IPS-15b (cell line): ENCODE results near the gene GFM2.
"Not testable (repeated sequence)": the region's sequence is repeated elsewhere in the genome, so short reads cannot be mapped to it uniquely, and the experiment has no call there.

Experiments
- H3K27me3 ChIP-seq: one replicate; pipeline ENCODE4 v1.6.1; 2013; ENCODE audit warnings: low read length; ENCODE audit not compliant: control insufficient read depth, insufficient read depth
- H3K36me3 ChIP-seq: one replicate; pipeline ENCODE4 v1.6.1; 2013; ENCODE audit warnings: low read length; ENCODE audit not compliant: control insufficient read depth, insufficient read depth
- H3K4me1 ChIP-seq: one replicate; pipeline ENCODE4 v1.6.1; 2013; ENCODE audit warnings: mild to moderate bottlenecking, low read length; ENCODE audit not compliant: control insufficient read depth, insufficient read depth
- H3K4me3 ChIP-seq: one replicate; pipeline ENCODE4 v1.5.1; 2013; ENCODE audit warnings: low read depth, low read length
- H3K9ac ChIP-seq: one replicate; pipeline ENCODE4 v1.6.1; 2013; ENCODE audit warnings: low read depth, mild to moderate bottlenecking, low read length
- H3K9me3 ChIP-seq: one replicate; pipeline ENCODE4 v1.6.1; 2013; ENCODE audit warnings: mild to moderate bottlenecking, low read length; ENCODE audit not compliant: control insufficient read depth, insufficient read depth

GFM2 gene, protein sequence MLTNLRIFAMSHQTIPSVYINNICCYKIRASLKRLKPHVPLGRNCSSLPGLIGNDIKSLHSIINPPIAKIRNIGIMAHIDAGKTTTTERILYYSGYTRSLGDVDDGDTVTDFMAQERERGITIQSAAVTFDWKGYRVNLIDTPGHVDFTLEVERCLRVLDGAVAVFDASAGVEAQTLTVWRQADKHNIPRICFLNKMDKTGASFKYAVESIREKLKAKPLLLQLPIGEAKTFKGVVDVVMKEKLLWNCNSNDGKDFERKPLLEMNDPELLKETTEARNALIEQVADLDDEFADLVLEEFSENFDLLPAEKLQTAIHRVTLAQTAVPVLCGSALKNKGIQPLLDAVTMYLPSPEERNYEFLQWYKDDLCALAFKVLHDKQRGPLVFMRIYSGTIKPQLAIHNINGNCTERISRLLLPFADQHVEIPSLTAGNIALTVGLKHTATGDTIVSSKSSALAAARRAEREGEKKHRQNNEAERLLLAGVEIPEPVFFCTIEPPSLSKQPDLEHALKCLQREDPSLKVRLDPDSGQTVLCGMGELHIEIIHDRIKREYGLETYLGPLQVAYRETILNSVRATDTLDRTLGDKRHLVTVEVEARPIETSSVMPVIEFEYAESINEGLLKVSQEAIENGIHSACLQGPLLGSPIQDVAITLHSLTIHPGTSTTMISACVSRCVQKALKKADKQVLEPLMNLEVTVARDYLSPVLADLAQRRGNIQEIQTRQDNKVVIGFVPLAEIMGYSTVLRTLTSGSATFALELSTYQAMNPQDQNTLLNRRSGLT

DNA sequence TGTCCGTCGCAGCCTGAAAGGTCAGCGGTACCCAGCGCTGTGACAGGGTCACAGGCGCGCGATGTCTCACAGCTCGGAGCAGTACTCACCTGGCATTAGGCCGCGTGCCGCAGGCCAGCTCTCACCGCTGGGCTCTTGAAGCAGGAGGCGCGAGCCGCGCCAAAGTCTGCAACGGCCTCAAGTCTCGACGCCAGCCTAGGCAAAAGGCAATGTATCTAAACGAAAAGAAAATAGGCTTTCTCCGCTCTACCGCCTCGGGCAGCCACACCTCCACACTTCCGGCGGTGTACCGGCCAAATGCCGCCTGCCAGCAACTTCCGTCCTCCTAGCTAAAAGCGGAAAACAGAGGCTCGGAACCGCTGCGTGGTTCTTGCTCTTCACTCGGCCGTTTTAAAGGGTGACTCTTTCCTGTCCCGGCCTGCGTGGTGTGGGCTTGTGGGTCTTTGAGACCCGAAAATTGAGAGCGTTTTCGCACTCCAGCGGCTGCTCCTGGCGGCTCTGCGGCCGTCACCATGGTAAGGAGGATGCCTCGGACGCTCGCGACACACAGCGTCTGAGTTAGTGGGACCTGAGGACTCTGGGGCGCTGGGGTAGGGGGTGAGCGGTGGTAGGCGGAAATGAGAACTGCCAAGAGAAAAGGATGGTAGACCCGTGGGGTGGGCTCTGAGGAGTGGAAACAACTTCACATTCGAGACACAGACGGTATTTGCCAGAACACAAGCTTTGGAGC, at the start of gene GFM2, which contains the start of gene NSA2:
Gene GFM2 (minus strand): TSS at position 269 of the 730 bp plus-strand sequence. CDS start 3,375 bp downstream, outside the sequence.
Gene NSA2 (plus strand): TSS at position 401 of the 730 bp plus-strand sequence. CDS start 112 bp downstream, at position 513.
- Histone ChIP-seq H3K4me3 (peak within 1 kb of the TSS; percentile 99), H3K9me3 (no peaks in the 10 kb centered on the region), H3K27me3 (no peaks in the 10 kb centered on the region), H3K9ac (peak within 1 kb of the TSS; percentile 82), H3K36me3 (no peaks in the 10 kb centered on the region), H3K4me1 (no peaks in the 10 kb centered on the region)

DNA sequence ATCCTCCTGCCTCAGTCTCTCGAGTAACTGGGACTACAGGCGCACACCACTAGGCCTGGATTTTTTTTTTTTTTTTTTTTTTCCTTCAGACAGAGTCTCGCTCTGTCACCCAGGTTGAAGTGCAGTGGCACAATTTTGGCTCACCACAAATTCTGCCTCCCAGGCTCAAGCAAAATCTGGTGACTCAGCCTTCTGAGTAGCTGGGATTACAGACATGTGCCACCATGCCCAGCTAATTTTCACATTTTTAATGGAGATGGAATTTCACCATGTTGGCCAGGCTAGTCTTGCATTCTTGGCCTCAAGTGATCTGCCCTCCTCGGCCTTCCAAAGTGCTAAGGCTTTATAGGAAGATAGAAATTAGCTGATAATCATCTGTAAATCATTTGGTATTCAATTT, 44.0 kb upstream of the GFM2 start:
- no peaks in the 10 kb centered on the region for H3K36me3 ChIP-seq
- no peak overlapping the region for H3K9ac ChIP-seq
- H3K4me1 ChIP-seq = peaks cover 6% of the 10 kb centered on the region
- no peaks in the 10 kb centered on the region for H3K9me3 ChIP-seq
- H3K27me3 ChIP-seq = no peaks in the 10 kb centered on the region
- no peak overlapping the region for H3K4me3 ChIP-seq

DNA sequence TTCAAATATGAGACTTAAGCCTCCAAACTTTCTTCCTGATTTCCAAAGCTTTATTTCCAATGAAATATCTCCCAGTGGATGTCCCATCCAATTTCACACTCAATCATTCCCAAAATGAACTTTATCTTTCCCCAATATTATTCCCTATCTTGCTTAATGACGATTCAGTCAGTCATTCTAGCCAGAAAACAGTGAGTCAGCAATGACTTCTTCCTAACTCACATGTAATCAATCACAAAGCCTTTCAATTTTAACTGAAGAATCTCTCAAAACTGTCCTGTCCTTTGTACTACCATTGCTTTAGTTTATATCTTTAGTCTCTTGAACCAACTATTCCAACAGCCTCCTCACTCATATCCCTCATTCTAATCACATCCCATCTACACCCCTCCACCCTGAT, 35.0 kb upstream of the GFM2 start:
- Histone ChIP-seq H3K4me1 (no peaks in the 10 kb centered on the region), H3K9ac (no peak overlapping the region), H3K4me3 (no peak overlapping the region), H3K9me3 (no peaks in the 10 kb centered on the region), H3K27me3 (no peaks in the 10 kb centered on the region), H3K36me3 (peaks cover 18% of the 10 kb centered on the region)

DNA sequence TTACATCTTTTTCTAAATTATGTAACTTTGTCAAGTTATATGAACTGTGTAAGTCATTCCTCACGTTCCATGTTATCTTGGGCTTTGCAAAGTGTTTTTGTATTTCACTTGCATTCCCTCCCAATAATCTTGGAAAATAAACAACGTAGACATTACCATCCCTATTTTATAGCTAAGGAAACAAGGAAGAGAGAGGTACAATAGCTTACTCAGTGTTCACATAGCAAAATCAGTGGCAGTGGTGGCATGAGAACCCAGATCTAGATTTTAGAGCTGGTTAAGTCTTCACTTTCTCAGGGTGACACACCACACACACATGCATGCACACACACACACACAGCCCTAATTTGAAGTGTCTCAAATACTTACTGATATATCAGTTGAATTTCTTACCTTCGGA, 34.3 kb upstream of the GFM2 start:
- H3K4me1 ChIP-seq = no peaks in the 10 kb centered on the region
- no peaks in the 10 kb centered on the region for H3K9me3 ChIP-seq
- H3K4me3 ChIP-seq = no peak overlapping the region
- H3K9ac ChIP-seq = no peak overlapping the region
- H3K36me3 ChIP-seq = peaks cover 22% of the 10 kb centered on the region
- H3K27me3 ChIP-seq = no peaks in the 10 kb centered on the region

DNA sequence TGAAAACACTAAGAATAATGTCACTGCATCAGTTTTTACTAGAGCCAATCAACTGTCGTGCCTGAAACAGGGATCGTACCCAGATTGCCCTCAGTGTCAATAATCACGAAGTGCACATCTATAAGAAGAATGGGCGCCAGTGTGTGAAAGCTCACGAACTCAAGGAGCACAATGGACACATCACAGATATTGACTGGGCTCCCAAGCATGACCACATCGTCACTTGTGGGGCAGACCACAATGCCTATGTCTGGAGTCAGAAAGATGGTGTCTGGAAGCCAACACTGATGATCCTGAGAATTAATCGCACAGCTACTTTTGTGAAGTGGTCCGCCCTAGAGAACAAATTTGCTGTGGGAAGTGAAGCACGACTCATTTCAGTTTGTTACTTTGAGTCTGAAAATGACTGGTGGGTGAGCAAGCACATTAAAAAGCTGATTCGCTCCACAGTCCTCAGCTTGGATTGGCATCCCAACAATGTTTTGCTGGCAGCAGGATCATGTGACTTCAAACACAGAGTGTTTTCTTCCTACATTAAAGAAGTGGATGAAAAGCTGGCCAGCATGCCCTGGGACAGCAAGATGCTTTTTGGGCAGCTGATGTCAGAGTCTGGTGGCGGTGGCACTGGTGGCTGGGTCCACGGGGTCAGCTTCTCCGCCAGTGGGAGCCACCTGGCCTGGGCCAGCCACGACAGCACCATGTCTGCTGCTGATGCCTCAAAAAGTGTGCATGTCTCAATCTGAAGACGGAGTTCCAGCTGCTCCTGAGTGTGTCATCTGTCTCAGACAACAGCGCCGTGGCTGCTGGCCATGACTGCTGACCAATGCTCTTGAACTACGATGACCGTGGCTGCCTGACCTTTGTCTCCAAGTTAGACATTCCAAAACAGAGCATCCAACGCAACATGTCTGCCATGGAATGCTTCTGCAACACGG, 32.3 kb upstream of the GFM2 start:
- no peaks in the 10 kb centered on the region for H3K9me3 ChIP-seq
- no peak overlapping the region for H3K4me3 ChIP-seq
- H3K4me1 ChIP-seq = no peaks in the 10 kb centered on the region
- H3K9ac ChIP-seq = no peak overlapping the region
- peaks cover 22% of the 10 kb centered on the region for H3K36me3 ChIP-seq
- H3K27me3 ChIP-seq = no peaks in the 10 kb centered on the region

DNA sequence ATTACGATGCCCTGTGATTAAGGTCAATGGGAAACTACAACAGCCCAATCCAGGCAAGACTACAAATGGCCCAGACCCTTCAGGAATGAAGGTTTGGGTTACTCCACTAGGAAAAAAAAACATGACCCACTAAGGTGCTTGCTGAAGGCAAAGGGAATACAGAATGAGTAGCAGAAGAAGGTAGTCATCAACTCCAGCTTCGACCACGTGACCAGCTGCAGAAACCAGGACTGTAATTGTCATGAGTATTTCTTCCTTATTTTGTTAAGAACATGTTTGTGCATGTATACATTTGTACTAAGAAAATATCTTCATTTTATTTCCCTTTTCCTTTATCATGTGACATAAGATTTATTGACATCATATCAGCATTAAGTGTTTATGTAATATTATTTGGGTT, 24.8 kb upstream of the GFM2 start:
- not testable (repeated sequence) for H3K4me3 ChIP-seq, H3K4me1 ChIP-seq, H3K9ac ChIP-seq, H3K36me3 ChIP-seq, H3K9me3 ChIP-seq, H3K27me3 ChIP-seq

DNA sequence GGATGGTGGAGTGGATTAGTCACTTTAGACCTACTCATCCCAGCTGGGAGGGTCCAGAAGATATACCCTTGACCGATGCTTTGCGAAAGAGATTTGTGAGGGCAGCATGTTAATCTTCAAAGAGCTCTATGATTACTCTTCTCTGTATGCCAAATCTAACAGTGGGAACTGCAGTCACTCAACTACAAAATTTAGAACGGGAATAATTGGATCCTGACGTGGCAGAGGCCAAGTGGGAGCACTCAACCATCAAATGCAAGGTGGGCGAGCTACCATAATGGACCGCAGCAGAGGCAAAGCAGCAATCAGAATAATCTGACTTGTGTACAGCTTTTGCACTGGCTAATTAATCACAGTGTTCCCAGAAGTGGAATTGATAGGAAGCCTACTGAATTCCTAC, 20.5 kb upstream of the GFM2 start:
- Histone ChIP-seq H3K36me3 (peaks cover 6% of the 10 kb centered on the region), H3K9ac (no peak overlapping the region)

DNA sequence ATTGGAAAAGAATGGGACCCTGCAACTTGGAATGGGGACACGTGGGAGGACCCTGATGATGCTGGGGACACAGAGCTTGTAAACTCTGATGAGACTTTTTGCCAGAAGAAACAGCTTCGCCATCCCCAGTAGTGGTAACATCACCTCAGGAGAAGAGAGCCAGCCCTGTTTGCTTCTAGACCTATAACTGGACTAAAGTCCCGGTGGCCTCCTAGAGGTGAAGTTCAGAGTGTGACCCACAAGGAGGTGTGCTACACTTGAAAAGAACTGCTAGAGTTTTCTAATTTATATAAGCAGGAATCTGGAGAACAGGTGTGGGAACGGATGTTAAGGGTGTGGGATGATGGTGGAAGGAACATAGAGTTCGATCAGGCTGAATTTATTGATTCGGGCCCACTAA, 19.9 kb upstream of the GFM2 start:
- Histone ChIP-seq H3K36me3 (peaks cover 6% of the 10 kb centered on the region), H3K27me3 (no peaks in the 10 kb centered on the region), H3K9me3 (no peaks in the 10 kb centered on the region), H3K4me1 (no peaks in the 10 kb centered on the region), H3K4me3 (no peak overlapping the region), H3K9ac (no peak overlapping the region)

More for the DNA sequence above, 20.5 kb upstream of the GFM2 start:
- Histone ChIP-seq H3K4me1 (no peaks in the 10 kb centered on the region), H3K27me3 (no peaks in the 10 kb centered on the region), H3K9me3 (no peaks in the 10 kb centered on the region), H3K4me3 (no peak overlapping the region)

DNA sequence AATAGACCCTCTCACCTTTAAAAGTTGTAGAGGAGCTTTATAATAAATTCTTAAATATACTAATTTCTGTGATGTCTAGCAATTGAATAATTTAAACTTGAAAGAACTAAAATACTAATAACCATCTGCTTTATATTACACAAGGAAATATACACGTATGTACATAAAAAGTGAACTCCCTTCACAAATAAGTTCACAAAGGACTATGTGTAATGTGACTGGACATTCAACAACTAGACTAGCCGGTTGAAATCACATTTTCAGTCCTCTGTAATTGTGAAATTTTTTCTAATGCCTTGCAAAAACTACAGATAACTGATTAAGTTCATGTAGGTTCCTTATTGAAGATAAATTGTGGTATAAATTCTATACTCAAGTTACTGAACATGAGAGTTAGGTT, 11.7 kb upstream of the GFM2 start:
- no peaks in the 10 kb centered on the region for H3K27me3 ChIP-seq
- H3K9ac ChIP-seq = no peak overlapping the region
- H3K9me3 ChIP-seq = no peaks in the 10 kb centered on the region
- H3K36me3 ChIP-seq = peaks cover 4% of the 10 kb centered on the region
- H3K4me1 ChIP-seq = no peaks in the 10 kb centered on the region
- H3K4me3 ChIP-seq = no peak overlapping the region

DNA sequence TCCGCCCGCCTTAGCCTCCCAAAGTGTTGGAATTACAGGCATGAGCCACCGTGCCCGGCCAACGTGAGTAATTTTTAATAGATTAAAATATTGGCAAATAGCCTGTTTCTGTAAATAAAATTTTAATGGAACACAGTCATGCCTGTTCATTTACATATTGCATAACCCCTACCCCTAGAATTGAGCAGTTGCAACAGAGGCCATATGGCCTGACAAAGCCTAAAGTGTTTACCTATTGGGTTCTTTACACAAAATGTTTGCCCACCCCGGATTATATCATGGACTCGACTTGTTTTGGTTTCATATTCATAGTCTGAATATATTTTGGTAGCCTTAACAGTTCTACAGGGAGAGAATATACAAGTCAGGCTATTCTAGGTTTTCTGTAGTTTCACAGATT, 5.4 kb upstream of the GFM2 start:
- Histone ChIP-seq H3K36me3 (peaks cover 7% of the 10 kb centered on the region), H3K4me1 (no peaks in the 10 kb centered on the region), H3K27me3 (no peaks in the 10 kb centered on the region)

DNA sequence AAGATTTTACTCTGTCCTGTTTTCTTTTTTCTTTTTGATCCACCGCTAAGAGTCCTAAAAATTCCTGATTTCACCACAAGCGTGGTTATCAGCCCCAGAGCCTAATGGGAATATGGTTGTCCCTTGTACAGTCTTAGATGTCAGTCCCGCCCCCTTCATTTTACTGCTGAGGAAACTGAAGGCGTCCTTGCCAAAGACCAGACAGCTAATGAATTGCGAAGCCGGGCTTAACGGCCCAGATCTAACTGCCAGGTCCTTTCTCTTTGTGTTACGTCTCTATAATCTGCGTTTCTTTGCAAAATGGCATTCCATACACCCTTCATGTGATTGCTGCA, 629 bp upstream of the GFM2 start:
- Histone ChIP-seq H3K27me3 (no peaks in the 10 kb centered on the region), H3K36me3 (peaks cover 2% of the 10 kb centered on the region), H3K9me3 (no peaks in the 10 kb centered on the region), H3K9ac (peak overlapping the region; percentile 82), H3K4me1 (no peaks in the 10 kb centered on the region), H3K4me3 (peak overlapping the region; percentile 99)

More for the DNA sequence above, 5.4 kb upstream of the GFM2 start:
- H3K4me3 ChIP-seq = no peak overlapping the region
- no peak overlapping the region for H3K9ac ChIP-seq
- no peaks in the 10 kb centered on the region for H3K9me3 ChIP-seq
